GM19328 (cell line): ENCODE data around the gene LRRC10B.
"Not testable (repeated sequence)": the region's sequence is repeated elsewhere in the genome, so short reads cannot be mapped to it uniquely, and the experiment has no call there.

ENCODE experiments used
- ATAC-seq: cut with Tn5 transposase; IDR thresholded peaks from one replicate; pipeline ENCODE4 v1.9.1; 2021; ENCODE audit warnings: mild to moderate bottlenecking, moderate library complexity; ENCODE audit not compliant: unreplicated experiment

Gene LRRC10B

GRCh38 chr11:61507962-61508861 is at the start of gene LRRC10B:
TSS of gene LRRC10B (plus strand) at chr11:61508749. CDS start at chr11:61508999, 250 bp downstream.
- no peak for ATAC-seq

- ATAC-seq, result no peak
Observed at GRCh38 chr11:61460474-61460881, 48.1 kb upstream of the LRRC10B start.

GRCh38 chr11:61460986-61461385 is 47.6 kb upstream of the LRRC10B start:
- no peak for ATAC-seq

GRCh38 chr11:61467602-61468001 is 40.9 kb upstream of the LRRC10B start:
- not testable (repeated sequence) for ATAC-seq

GRCh38 chr11:61468002-61468401 is 40.5 kb upstream of the LRRC10B start:
- ATAC-seq, result no peak

- no peak for ATAC-seq
Observed at GRCh38 chr11:61472282-61472681, 36.3 kb upstream of the LRRC10B start.

- ATAC-seq, result no peak
Observed at GRCh38 chr11:61472868-61473267, 35.7 kb upstream of the LRRC10B start.

GRCh38 chr11:61473370-61474012 is 35.1 kb upstream of the LRRC10B start:
- no peak for ATAC-seq

- ATAC-seq, result no peak
Observed at GRCh38 chr11:61474013-61474643, 34.4 kb upstream of the LRRC10B start.

- ATAC-seq, result no peak
Observed at GRCh38 chr11:61475433-61475832, 33.1 kb upstream of the LRRC10B start.

GRCh38 chr11:61476371-61476770 is 32.2 kb upstream of the LRRC10B start:
- ATAC-seq, result no peak

- no peak for ATAC-seq
Observed at GRCh38 chr11:61477126-61477525, 31.4 kb upstream of the LRRC10B start.

GRCh38 chr11:61477727-61478148 is 30.8 kb upstream of the LRRC10B start:
- no peak for ATAC-seq

GRCh38 chr11:61479360-61480058 is 29.0 kb upstream of the LRRC10B start:
- not testable (repeated sequence) for ATAC-seq

GRCh38 chr11:61480261-61480993 is 28.1 kb upstream of the LRRC10B start:
- no peak for ATAC-seq

GRCh38 chr11:61480994-61481335 is 27.6 kb upstream of the LRRC10B start:
- no peak for ATAC-seq

- ATAC-seq, result no peak
Observed at GRCh38 chr11:61481806-61482205, 26.7 kb upstream of the LRRC10B start.

GRCh38 chr11:61482513-61482912 is 26.0 kb upstream of the LRRC10B start:
- no peak for ATAC-seq

- no peak for ATAC-seq
Observed at GRCh38 chr11:61484541-61484940, 24.0 kb upstream of the LRRC10B start.

- no peak for ATAC-seq
Observed at GRCh38 chr11:61485080-61485479, 23.5 kb upstream of the LRRC10B start.
